MM.1S (cell line): ENCODE results near the gene FNTB.

Experiments used
- CTCF ChIP-seq: fragments of 300-600 bp; sonication (generic); IDR thresholded peaks from 2 replicates; pipeline ENCODE4 v1.5.1; 2016; ENCODE audit warnings: antibody characterized with exemption, low read length, mixed read lengths
- EZH2 ChIP-seq: fragments of 300-600 bp; sonication (generic); optimal IDR thresholded peaks from 2 replicates; pipeline ENCODE3; 2017; ENCODE audit warnings: low read depth, mild to moderate bottlenecking, antibody characterized with exemption, low read length, mixed read lengths
- EZH2phosphoT487 ChIP-seq: fragments of 300-600 bp; sonication (generic); IDR thresholded peaks from 2 replicates; pipeline ENCODE4 v1.6.1; 2018; ENCODE audit warnings: antibody characterized with exemption, low read length

- no peak for TF ChIP-seq EZH2
- TF ChIP-seq CTCF = no peak
- TF ChIP-seq EZH2phosphoT487 = no peak
Observed at GRCh38 chr14:64973826-64974225, 12.9 kb upstream of the FNTB start.
